ENCODE results near the gene NOTUM. TPM values are rescaled to one million over a fixed set of nuclear protein-coding genes. Genes with fewer than 3 reads are reported as not detected.

NOTUM gene
- total and polyA plus RNA-seq, 10 of the 15 experiments (the other 5 are each of a cell fraction or from before 2014, with no cell fraction given) = 0.04 to 0.13 TPM; not detected in 8

DNA sequence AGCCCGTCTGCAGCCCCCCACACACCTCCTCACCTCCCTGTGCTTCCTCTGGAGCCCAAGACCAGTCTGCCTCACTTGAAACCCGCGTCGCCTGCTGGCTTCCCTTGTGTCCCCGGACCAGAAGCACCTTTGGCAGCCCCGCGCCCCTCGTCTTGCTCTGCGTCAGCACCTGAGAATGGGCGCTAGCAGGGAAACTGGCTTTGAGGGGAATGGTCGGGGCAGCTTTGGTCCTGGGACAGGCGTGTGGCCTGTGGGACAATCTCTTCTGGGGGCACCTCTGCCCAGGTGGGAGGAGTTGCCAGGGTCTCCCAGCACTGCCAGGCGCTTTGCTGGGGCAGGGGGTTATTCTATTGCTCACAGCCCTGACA is 29.8 kb downstream of the NOTUM start:
- H3K9ac ChIP-seq (ENCODE audit: control insufficient read depth, insufficient read depth, low read length) = no peak overlapping the region
- intact Hi-C loops (cut with micrococcal nuclease; ENCODE audit: unreplicated experiment) = no loop called here

More for the DNA sequence above, 29.8 kb downstream of the NOTUM start:
- SMC1A ChIA-PET (ENCODE audit: uncharacterized antibody, unreplicated experiment) = interaction anchor here (0.7 kb wide), 1 partner anchor 419 kb away, joined by 3 read pairs; no protein-coding TSS in a partner anchor
- Histone ChIP-seq H3K79me2 (ENCODE audit: control insufficient read depth, insufficient read depth, low read length) (peaks cover 12% of the 10 kb centered on the region), H3K4me1 (ENCODE audit: control insufficient read depth, insufficient read depth, low read length) (peaks cover 17% of the 10 kb centered on the region), H3K9me3 (replicated peaks; ENCODE audit: control insufficient read depth, insufficient read depth, low read length) (no peaks in the 10 kb centered on the region), H4K20me1 (ENCODE audit: control insufficient read depth, insufficient read depth) (no peaks in the 10 kb centered on the region), H3K36me3 (ENCODE audit: control insufficient read depth in 2 of 2, insufficient read depth in 2 of 2, low read length in 1 of 2) (peaks cover 0 to 2% of the 10 kb centered on the region in 2 experiments; a peak in 1 of 4 replicates), H3K27ac (ENCODE audit: control insufficient read depth, insufficient read depth) (no peak overlapping the region), H3K4me2 (ENCODE audit: control insufficient read depth, insufficient read depth) (no peak overlapping the region), H3K27me3 (replicated peaks in 1 of 2; ENCODE audit: control insufficient read depth in 2 of 2, insufficient read depth in 2 of 2, low read length in 1 of 2) (no peaks in the 10 kb centered on the region), H3K4me3 (no peak overlapping the region), H2AFZ (ENCODE audit: control insufficient read depth, low read depth, low read length) (no peak overlapping the region)
- DNase-seq (ENCODE audit: low read depth, low spot score) (no peak), FAIRE-seq (no peak), ATAC-seq (no peak)
- no TSS peak for BruUV-seq (replicated peaks)
- POLR2A ChIA-PET = interaction anchor here (0.6 to 0.7 kb wide), 2 partner anchors 278 to 295 kb away, joined by 3 read pairs; no protein-coding TSS in a partner anchor
- TF ChIP-seq ASH2L (IDR thresholded peaks at IDR 0.05; ENCODE audit: borderline replicate concordance, low read depth) (no peak), ZNF274 (IDR thresholded peaks at IDR 0.05; ENCODE audit: insufficient read depth, insufficient read length) (no peak), ZNF24 (IDR thresholded peaks at IDR 0.05) (no peak), POLR2A (IDR thresholded peaks at IDR 0.05; ENCODE audit: low read depth, low read length) (no peak), SMAD1 (IDR thresholded peaks at IDR 0.05; ENCODE audit: low read depth, partially characterized antibody) (no peak), ZNF622 (IDR thresholded peaks at IDR 0.05) (no peak)
- TF ChIP-seq, protein P1, sequence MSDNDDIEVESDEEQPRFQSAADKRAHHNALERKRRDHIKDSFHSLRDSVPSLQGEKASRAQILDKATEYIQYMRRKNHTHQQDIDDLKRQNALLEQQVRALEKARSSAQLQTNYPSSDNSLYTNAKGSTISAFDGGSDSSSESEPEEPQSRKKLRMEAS (IDR thresholded peaks at IDR 0.05; ENCODE audit: low read depth, low read length) = no peak
- TF ChIP-seq, protein P2, sequence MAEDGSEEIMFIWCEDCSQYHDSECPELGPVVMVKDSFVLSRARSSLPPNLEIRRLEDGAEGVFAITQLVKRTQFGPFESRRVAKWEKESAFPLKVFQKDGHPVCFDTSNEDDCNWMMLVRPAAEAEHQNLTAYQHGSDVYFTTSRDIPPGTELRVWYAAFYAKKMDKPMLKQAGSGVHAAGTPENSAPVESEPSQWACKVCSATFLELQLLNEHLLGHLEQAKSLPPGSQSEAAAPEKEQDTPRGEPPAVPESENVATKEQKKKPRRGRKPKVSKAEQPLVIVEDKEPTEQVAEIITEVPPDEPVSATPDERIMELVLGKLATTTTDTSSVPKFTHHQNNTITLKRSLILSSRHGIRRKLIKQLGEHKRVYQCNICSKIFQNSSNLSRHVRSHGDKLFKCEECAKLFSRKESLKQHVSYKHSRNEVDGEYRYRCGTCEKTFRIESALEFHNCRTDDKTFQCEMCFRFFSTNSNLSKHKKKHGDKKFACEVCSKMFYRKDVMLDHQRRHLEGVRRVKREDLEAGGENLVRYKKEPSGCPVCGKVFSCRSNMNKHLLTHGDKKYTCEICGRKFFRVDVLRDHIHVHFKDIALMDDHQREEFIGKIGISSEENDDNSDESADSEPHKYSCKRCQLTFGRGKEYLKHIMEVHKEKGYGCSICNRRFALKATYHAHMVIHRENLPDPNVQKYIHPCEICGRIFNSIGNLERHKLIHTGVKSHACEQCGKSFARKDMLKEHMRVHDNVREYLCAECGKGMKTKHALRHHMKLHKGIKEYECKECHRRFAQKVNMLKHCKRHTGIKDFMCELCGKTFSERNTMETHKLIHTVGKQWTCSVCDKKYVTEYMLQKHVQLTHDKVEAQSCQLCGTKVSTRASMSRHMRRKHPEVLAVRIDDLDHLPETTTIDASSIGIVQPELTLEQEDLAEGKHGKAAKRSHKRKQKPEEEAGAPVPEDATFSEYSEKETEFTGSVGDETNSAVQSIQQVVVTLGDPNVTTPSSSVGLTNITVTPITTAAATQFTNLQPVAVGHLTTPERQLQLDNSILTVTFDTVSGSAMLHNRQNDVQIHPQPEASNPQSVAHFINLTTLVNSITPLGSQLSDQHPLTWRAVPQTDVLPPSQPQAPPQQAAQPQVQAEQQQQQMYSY (CRISPR knock-in tag; IDR thresholded peaks at IDR 0.05) = no peak
- in situ Hi-C loops (cut with MboI) = no loop called here
- CTCF ChIA-PET = no interaction called here
- RAD21 ChIA-PET (ENCODE audit: unreplicated experiment) = no interaction called here
- WGBS (ENCODE audit: insufficient coverage, insufficient replicate concordance, low lambda C conversion rate, missing lambda C conversion rate) = 42% methylated on average over 13 of the region's 13 CpGs
